ENCODE data around the gene GEMIN2.

DNA sequence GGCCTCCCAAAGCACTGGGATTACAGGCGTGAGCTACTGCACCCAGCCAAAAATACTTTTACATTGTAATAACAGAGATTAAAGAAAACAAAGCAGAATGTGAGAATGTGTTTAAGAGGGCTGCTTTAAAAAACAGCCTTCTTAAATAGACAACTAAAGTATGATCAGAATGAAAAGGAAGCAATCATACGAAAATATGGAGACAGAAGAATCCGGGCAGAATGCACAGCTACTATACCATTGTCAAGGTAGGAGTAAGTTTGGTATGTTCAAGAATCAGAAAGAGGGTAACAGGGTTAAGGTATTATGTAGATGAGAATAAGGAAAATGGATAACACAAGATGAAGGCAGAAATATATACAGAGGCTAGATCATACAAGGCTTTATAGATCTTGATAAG is 19.6 kb upstream of the GEMIN2 start:
- TF ChIP-seq, protein P1, sequence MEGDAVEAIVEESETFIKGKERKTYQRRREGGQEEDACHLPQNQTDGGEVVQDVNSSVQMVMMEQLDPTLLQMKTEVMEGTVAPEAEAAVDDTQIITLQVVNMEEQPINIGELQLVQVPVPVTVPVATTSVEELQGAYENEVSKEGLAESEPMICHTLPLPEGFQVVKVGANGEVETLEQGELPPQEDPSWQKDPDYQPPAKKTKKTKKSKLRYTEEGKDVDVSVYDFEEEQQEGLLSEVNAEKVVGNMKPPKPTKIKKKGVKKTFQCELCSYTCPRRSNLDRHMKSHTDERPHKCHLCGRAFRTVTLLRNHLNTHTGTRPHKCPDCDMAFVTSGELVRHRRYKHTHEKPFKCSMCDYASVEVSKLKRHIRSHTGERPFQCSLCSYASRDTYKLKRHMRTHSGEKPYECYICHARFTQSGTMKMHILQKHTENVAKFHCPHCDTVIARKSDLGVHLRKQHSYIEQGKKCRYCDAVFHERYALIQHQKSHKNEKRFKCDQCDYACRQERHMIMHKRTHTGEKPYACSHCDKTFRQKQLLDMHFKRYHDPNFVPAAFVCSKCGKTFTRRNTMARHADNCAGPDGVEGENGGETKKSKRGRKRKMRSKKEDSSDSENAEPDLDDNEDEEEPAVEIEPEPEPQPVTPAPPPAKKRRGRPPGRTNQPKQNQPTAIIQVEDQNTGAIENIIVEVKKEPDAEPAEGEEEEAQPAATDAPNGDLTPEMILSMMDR (IDR thresholded peaks at IDR 0.05), result no peak
- TF ChIP-seq POLR2AphosphoS5 (IDR thresholded peaks at IDR 0.05), result no peak
- TF ChIP-seq POLR2A (IDR thresholded peaks at IDR 0.05), result no peak

Data from breast epithelium (tissue), 3 donors.